H1 (cell line): Measurements from ENCODE around the gene COX18. TPM values are rescaled to one million over a fixed set of nuclear protein-coding genes. Genes with fewer than 3 reads are reported as not detected.

Source experiments
- BRCA1 ChIP-seq: IDR thresholded peaks from 2 replicates; pipeline ENCODE4 v1.6.1; 2012; ENCODE audit warnings: low read depth, low read length, improper control_type of control experiment
- polyA plus RNA-seq, 7 experiments: library from polyadenylated mRNA; depleted of rRNA in 3 of 7; stranded (reverse) in 5 of 7; unstranded in 2 of 7; fragments of >200 nt in 5 of 7; fragments of 200-250 nt in 2 of 7; gene quantifications; 1 replicate in 5 of 7; 2 replicates in 1 of 7; 4 replicates in 1 of 7; pipeline versions ENCODE4 v1.2.1 to v1.2.3, GENCODE V29; 2011 to 2013; ENCODE audit warnings: missing spikeins in 2 of 7, mixed read lengths in 2 of 7
- total RNA-seq: library from RNA; stranded (reverse); fragmentation: NEBNext Ultra II Directional; extraction: Animal tissue kit (Norgen Biotek cat#: 25700); gene quantifications from 2 replicates; pipeline ENCODE4 v1.2.1, GENCODE V29; 2021

The COX18 gene
- total and polyA plus RNA-seq, 2 of the 8 experiments (the other 6 are each of a cell fraction or from before 2014, with no cell fraction given), result 23.0 to 23.7 TPM

DNA sequence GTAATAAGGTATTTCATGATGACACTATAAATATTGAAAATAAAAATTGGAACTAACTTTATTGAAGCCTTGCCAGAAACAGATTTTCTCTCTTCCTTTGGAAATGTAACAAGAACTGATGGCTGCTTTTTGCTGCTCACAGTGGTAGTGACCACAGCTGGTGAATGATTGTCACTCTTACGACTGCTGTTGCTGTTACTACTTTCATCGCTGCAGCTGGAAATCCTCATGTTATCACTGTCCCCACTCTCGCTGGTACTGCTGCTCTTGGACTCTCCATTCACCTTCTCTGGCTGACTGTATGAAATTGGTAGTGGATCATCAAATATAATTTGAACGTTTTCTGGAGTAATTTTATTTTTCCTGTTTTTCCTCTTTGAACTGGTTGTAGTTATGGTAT, 28.5 kb upstream of the COX18 start (continued):
- no peak for TF ChIP-seq BRCA1
